BJ (cell line): Measurements from ENCODE around the gene MTHFD1L. TPM values are rescaled to one million over a fixed set of nuclear protein-coding genes. Genes with fewer than 3 reads are reported as not detected.

Experiments
- CTCF ChIA-PET: fragments of 350-600 bp; formaldehyde crosslinking; extraction: SDS; loops from one replicate; lab custom pipeline; 2021; ENCODE audit warnings: antibody characterized with exemption, inconsistent platforms; lab: Yijun Ruan, JAX
- POLR2A ChIA-PET: fragments of 300-600 bp; sonication (Branson Sonifier 250); formaldehyde crosslinking; extraction: SDS; loops from one replicate; lab custom pipeline; 2021; ENCODE audit warnings: antibody characterized with exemption; lab: Charles Lee
- DNase-seq: peaks from one replicate; pipeline ENCODE4 v3.0.0-alpha.2; 2011; ENCODE audit warnings: low read depth
- H3K27me3 ChIP-seq: 2 replicates; pipeline ENCODE4 v1.6.0; 2011; ENCODE audit warnings: low read length; ENCODE audit not compliant: control insufficient read depth, insufficient read depth
- H3K36me3 ChIP-seq: 2 replicates; pipeline ENCODE4 v1.5.1; 2011; ENCODE audit warnings: low read length; ENCODE audit not compliant: control insufficient read depth, insufficient read depth
- H3K4me3 ChIP-seq: 2 replicates; pipeline ENCODE4 v1.5.1; 2011; ENCODE audit warnings: low read depth, mild to moderate bottlenecking, control low read depth, low read length
- CTCF ChIP-seq: IDR thresholded peaks from 2 replicates; pipeline ENCODE4 v1.5.1; 2011; ENCODE audit warnings: low read depth, mild to moderate bottlenecking, control low read depth, inconsistent platforms, low read length, moderate library complexity; ENCODE audit not compliant: insufficient read depth
- polyA plus RNA-seq: library from polyadenylated mRNA; depleted of rRNA; stranded (reverse); fragments of >200 nt; gene quantifications from 2 replicates; pipeline ENCODE4 v1.2.3, GENCODE V29; 2011

Gene MTHFD1L
- polyA plus RNA-seq, 1 experiment, result 58.9 TPM

GRCh38 chr6:150894191-150894744, 28.8 kb downstream of the MTHFD1L start:
- peaks cover 11% of the 10 kb centered on the region for H3K36me3 ChIP-seq
- POLR2A ChIA-PET, result no interaction called here
- DNase-seq, result no peak
- CTCF ChIA-PET, result interaction anchor here (0.6 to 7.6 kb wide), 6 partner anchors 10 to 440 kb away, joined by 3 to 107 read pairs (median 14); no protein-coding TSS in a partner anchor
- H3K27me3 ChIP-seq, result no peaks in the 10 kb centered on the region
- TF ChIP-seq CTCF, result no peak
- no peak overlapping the region for H3K4me3 ChIP-seq

GRCh38 chr6:150894935-150895552, 29.5 kb downstream of the MTHFD1L start:
- peak; percentile 19; the same call in 1 of the 2 replicates for TF ChIP-seq CTCF
- H3K36me3 ChIP-seq, result peaks cover 9% of the 10 kb centered on the region
- CTCF ChIA-PET, result interaction anchor here (0.6 to 7.6 kb wide), 6 partner anchors 9 to 448 kb away, joined by 3 to 107 read pairs (median 5); no protein-coding TSS in a partner anchor
- DNase-seq, result no peak
- H3K4me3 ChIP-seq, result no peak overlapping the region
- no peaks in the 10 kb centered on the region for H3K27me3 ChIP-seq
- POLR2A ChIA-PET, result interaction anchor here (0.5 kb wide), 1 partner anchor 8 kb away, joined by 3 read pairs; no protein-coding TSS in a partner anchor

- Histone ChIP-seq H3K36me3 (peaks cover 9% of the 10 kb centered on the region), H3K27me3 (no peaks in the 10 kb centered on the region), H3K4me3 (no peak overlapping the region)
- TF ChIP-seq CTCF, result no peak
- no peak for DNase-seq
- CTCF ChIA-PET, result interaction anchor here (0.6 to 7.6 kb wide), 4 partner anchors 37 to 438 kb away, joined by 3 to 107 read pairs (median 4); no protein-coding TSS in a partner anchor
- POLR2A ChIA-PET, result interaction anchor here (0.6 kb wide), 1 partner anchor 37 kb away, joined by 3 read pairs; no protein-coding TSS in a partner anchor
Observed at GRCh38 chr6:150895928-150896632, 30.6 kb downstream of the MTHFD1L start.

GRCh38 chr6:150897400-150897943, 32.0 kb downstream of the MTHFD1L start:
- H3K4me3 ChIP-seq, result no peak overlapping the region
- ChIA-PET POLR2A (no interaction called here), CTCF (interaction anchor here (1.6 kb wide), 2 partner anchors 11 to 117 kb away, joined by 4 to 5 read pairs; no protein-coding TSS in a partner anchor)
- peaks cover 9% of the 10 kb centered on the region for H3K36me3 ChIP-seq
- no peak for TF ChIP-seq CTCF
- DNase-seq, result no peak
- no peaks in the 10 kb centered on the region for H3K27me3 ChIP-seq
